Activated CD4-positive, alpha-beta T cell treated with anti-CD3 and anti-CD28 coated beads, Interleukin-2, amount 50 U/mL, for 48 hours (primary cell): ENCODE data around the gene SH3RF1.

Experiments used
- DNase-seq, 2 experiments: peaks; one replicate each; pipeline ENCODE4 v3.0.0-alpha.2; 2020

SH3RF1 gene

GRCh38 chr4:169274033-169274432 is 3.3 kb upstream of the SH3RF1 start:
- no peak for DNase-seq

- no peak for DNase-seq
These were observed 1.6 kb upstream of the SH3RF1 start for GRCh38 chr4:169272265-169272886.

DNA sequence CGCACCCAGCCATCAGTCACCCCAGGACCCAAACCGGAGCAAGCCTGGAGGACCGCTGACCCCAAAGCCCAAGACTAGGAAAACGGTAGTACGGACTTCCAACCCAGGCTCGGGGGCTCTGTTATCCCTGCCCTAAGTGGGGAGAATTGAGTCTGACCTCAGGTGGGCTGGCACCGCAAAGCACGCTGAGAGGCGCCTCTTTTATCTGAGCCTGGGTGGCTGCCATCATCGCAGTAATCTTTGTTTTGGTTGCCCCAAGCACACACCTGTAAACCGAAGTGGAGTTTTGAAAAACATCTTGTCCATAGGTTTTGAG is 894 bp upstream of the SH3RF1 start:
- no peak for DNase-seq

DNA sequence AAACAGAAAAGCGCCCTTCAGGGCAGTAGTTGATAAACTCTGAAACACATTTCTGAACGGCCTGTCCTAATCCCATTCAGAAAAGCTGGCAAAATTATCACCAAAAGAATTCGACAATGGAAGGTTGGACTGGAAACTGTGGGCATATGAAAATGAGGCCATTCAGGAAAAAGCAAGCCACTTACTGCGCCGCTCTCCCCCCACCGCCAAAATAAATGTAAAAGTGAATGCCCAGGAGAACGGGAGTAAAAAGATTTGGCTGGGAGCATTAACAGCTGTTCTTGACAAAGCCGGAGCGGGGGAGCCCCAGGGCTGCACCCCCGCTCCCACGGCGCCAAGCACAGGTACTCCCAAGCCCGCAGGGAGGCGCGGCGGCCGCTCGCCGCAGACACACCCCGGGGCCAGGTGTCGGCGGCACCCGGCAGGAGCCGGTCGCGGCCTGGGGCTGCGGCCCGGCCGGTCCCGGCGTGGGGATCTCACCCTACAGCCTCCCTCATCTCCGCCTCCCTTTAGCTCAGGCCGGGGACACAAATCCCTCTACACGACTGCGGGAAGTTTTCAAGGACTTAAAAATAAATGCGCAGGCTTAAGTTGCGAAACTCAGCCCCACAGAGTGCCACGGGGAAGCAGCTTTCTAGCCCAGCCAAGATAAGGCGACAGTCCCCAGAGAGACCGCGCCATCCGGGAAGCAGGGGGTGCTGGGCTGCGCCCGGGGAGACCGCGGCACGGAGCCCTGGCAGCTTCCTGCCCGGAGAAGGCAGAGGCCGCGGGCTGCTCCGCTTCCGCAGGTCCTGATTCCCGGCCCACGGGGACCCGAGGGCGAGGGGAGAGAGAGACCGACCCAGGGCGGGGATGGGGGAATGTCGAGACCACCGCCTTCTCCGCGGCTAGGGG is 593 bp downstream of the SH3RF1 start:
- peak; percentile 26 to 42 for DNase-seq

GRCh38 chr4:169268951-169269760 is 1.6 kb downstream of the SH3RF1 start:
- DNase-seq = no peak

DNA sequence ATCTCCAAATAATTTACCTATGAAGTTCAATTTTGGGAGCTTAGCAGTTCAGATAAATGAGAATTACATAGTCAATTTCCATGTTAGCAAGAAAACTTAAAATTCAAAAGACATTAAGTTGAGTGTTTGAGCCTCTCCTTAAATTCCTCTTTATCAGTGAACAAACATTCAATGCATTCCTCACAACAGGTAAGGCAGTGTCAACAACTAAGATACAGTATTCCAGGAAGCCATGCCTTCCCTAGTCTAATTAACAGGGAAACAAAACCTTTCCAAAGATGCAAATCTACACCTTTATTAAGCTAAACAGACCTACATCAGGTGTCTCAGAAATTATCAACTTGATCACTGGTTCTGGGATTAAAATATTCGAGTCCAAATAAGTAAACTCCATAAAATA is 3.7 kb downstream of the SH3RF1 start:
- DNase-seq = no peak

DNA sequence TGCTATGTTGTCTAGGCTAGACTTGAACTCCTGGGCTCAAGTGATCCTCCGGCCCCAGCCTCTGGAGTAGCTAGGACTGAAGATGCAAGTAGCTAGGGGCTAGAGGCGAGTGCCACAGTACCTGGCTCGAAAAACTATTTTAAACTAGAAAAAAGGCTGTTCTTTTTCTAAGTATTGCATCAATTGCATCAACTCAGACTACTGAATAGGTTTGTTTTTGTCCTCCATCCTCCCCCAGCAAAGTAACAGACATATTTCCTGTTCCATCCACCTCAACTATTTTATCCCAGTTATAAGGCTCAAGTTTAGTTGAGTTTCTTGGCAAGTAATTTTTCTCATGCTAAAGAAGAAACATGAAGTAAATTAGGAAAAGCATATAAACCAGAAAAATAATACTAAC is 4.1 kb downstream of the SH3RF1 start:
- no peak for DNase-seq

DNA sequence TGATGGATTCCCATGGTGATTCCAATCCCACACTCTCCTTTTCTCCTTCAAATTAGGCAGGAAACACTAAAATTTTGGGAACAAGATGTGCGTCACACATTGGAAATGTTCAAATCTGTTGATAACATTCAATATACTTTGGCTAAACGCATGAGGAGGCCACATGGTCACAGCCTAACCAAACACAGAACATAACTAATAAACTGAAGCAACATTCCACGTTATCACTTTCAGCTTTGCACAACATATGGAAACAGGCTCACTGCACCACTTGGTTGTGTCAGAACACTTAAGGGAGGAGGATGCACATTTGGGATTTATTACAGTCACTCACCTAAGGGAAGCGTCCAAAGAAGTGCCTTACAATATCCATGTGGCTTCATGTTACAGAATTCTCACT is 4.7 kb downstream of the SH3RF1 start:
- DNase-seq = no peak

DNA sequence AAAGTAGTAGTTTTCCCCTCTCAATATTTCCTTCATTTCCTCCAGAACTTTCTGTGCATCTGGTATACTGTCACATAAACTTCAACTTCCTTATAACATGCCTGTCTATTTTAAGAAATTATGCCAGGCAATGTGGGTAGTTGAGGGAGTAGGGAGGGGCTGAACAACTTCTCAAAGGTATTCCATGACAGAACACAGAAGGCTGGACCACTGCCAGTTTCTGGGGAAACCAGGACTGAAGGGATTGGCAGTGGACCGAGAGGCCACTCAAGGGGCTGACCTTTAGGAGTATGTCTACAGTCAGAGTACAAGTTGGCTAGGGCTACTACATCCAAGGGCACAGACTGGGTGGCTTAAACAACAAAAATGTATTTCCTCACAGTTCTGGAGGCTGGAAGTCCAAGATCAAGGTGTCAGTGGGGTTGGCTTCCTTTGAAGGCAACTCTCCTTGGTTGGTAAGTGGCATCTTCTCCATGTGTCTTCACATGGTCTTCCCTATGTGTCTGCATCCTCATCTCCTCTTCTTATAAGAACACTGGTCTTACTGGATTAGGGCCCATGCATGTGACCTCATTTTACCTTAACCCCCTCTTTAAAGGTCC is 6.9 kb downstream of the SH3RF1 start:
- DNase-seq = no peak

DNA sequence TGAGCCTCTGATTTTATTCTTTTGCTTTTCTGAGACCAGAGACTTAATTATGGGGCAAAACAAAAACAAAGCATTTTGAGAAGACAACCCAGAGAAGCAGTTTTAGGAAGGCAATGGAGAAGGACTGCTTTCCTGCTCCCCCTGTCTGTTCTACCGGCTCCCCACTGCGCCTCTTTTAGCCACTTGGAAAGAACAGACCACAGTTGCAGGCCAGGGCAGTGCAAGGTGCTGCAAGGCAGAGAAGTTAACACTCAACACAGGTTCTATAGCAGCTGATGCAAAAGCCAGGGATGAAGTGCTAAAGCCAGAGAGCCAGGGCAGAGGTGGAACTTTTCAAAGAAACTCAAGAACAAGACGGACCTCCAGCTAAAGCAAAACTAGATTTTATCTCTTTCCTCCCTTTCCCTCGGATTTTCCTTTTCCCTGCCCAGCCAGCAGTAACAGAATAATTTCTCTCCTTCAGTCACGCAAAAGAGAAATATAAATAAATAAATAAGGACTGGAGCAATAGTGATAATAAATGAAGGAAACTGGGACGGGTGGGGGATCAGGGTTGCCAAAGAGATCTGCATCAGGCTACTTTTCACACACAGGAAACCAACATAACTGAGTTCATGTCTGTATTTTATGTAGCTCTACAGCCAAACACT is 10.4 kb downstream of the SH3RF1 start:
- DNase-seq = no peak

DNA sequence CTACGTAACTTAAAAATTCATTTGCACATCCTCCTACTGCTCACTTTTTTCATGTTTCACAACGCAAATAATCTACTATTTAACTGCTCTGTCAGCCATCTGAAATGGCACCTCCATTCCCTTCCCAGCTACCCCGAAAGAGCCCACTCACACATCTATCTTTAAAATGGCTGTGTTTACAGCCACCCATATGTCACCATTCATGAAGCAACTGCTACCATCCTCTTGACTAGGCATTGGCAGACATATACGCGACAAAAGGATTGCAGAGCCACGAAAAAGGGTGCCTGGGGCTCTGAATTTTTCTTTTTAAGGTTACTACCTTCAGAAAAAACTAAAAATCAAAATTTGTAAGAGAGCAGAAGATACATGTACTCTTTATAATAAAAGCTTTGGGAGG is 11.5 kb downstream of the SH3RF1 start:
- DNase-seq = no peak

DNA sequence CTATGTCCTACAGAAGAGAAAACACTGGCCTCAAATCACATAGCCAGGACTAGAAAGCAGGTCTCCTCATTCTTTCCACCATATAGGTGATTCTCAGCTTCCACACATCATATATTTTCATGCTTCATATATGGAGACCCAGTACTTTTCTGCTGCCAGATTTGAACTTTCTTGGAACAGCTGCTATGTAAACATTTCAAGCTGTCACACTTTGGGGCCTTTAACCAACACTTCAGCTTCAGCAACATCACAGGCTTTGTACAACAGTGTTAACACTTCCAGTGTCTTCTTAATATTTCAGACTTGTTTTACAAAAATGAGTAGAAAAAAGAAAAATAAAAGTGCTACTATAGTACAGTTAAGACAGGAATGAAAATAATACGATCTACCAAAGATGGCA is 12.6 kb downstream of the SH3RF1 start:
- no peak for DNase-seq

DNA sequence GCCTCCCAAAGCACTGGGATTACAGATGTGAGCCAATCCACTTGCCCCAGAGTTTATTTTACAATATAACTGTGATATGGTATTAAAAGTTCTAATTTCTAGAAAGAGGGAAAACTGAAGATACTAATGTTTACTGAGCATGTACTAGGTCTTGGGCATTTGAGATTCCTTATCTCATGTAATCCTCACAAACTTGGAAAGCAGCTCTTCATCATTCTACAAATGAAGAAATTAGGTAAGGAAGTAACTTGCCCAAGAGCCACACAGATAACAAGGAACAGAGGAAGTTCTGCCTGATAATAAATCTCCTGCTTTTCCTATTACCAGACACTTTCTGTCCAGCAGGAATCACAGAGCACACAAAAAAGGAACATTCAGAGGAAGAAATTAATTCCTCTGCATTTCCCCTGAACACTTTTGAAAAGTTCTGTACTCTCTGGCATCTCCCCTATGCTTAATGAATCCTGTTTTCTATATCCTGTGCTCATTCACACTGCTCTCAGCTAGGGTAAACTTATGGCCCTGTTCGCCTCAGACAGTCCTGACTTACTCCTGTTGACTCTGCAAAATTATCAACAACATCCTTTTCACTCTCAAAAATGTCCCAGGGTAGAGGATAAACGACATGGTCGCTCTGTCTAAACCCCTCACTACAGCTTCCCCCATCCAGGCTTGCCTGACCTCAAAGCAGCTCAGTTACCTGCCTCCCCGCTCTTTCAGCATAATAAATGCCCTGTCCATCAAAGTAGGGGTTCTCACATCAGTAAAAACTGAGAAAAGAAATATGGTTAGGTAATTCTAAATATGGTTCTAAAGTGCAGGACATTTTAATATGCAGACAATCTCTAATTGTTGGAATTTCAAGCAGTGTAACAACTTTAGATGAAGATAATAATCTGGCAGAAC is 13.6 kb downstream of the SH3RF1 start:
- DNase-seq = no peak

DNA sequence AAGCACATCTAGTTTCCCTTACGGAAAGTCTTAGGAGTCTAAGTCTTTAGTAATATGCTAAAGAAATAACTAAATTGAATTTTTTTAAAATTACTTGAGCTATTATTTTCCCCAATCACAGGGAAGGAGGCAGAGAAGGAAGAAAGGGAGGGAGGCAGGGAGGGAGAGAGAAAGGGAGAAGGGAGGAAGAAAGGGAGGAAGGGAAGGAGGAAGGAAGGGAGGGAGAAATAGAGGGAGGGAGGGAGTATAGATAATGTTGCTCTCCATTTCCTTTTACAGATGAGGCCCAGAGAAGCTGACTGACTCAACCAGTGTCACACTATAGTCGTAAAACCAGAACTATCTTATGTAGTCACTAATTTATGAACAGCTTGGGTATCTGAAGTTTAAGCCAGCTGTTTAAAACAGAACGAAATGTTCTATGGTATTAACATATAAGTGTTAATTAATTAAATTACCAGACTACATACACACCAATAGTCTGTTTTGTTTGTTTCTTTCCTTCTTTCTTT is 14.6 kb downstream of the SH3RF1 start:
- no peak for DNase-seq

GRCh38 chr4:169254546-169254983 is 16.2 kb downstream of the SH3RF1 start:
- no peak for DNase-seq

DNA sequence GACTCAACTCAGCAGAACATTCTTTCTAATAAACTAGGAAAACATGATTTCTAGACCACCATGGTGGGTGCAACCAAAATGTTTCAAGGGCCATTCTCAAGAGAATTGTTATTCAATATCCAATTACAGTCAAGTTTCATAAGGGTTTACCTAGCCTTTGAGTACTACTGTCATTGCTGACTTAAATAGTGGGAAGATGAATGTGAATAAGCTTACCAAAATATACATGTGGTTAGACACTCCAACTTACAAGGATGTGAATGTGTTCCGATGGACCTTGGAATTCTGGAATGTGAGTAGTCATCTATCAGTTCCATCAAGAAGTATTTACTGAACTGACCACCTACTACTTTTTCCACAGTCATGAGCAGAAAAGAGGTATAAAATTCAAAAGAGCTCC is 16.9 kb downstream of the SH3RF1 start:
- DNase-seq = no peak

GRCh38 chr4:169253113-169253671 is 17.6 kb downstream of the SH3RF1 start:
- DNase-seq = no peak

DNA sequence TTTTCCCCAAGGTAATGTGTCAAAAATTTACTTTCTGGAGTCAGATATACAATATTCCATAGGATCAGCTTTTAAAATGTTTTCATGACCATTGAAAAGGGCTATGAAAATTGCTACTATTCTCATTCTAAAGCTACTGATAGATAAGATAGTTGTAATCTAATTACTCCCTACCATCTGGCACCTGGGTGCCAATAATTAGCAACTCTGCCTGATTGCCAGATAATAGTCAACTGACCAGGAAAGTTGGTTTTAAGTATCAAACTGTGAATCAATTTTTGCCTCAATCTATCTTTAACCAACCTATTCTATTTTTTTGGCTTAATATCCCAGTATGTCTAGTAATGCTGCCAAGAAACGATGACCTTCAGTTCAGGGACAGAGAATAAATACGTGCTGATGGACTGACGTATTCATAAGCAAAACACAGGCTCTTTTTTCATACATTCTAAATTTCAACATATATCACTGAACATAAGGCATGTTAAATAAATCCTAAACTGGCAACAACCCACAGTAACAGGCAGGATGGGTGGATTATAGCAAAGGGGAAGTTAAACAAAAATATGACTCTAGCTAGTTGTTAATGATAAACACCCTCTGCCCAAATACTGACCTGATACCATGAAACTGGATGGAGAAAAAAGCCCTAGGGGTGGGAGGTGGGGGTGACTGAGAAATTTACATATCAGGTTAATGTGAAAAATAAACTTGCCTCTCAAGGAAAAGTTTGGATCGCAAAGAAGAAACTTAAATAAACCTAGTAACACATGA is 18.2 kb downstream of the SH3RF1 start:
- DNase-seq = no peak

DNA sequence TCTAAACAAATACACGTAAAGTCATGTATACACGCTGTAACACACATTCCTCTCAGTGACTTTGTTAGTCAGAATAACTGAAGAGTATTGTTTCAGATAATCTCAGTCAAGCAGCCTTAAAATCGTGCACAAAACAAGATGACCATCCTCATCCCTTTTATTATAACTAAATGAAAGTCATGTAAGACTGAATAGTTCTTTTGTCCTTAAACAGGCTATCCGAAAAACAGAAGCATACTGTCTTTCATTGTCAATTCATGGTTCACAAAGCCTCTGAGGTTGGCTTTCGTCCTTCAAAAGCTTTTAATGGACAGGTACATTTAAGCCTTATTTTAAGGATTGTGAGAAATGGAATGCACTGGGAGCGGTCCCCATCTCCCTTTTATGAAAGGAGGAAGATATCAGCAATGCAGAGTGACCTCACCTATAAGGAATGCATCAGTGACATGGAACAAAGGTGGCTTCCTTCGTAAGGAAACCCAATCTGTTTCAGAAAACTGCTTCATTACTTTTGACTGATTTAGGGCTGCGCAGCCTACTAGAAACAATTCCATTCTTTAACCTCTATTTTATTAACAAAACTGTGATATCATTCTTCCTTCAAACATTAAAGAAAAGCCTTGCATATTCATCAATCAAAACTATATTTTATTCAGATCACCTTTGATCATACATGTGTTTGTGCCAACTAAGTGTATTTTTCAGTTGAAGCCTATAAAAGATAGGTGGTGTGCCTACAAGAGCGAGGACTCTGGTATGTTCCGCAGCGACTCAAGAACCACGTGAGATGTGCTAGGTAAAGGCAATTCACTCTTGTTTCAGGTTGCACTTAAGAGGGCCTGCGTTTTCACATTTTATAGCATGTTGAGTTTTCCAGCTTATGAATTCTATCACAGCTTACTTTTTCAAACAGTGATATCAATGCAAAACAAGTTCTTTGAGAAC is 19.2 kb downstream of the SH3RF1 start:
- no peak for DNase-seq
